Measurements from ENCODE around the gene GOLGA3. TPM values are rescaled to one million over a fixed set of nuclear protein-coding genes. Genes with fewer than 3 reads are reported as not detected.
"Not testable (repeated sequence)": the region's sequence is repeated elsewhere in the genome, so short reads cannot be mapped to it uniquely, and the experiment has no call there.

Gene GOLGA3
- total and polyA plus RNA-seq, 9 of the 15 experiments (the other 6 are each of a cell fraction or from before 2014, with no cell fraction given), result 1.9 to 48.1 (median 18.4) TPM

DNA sequence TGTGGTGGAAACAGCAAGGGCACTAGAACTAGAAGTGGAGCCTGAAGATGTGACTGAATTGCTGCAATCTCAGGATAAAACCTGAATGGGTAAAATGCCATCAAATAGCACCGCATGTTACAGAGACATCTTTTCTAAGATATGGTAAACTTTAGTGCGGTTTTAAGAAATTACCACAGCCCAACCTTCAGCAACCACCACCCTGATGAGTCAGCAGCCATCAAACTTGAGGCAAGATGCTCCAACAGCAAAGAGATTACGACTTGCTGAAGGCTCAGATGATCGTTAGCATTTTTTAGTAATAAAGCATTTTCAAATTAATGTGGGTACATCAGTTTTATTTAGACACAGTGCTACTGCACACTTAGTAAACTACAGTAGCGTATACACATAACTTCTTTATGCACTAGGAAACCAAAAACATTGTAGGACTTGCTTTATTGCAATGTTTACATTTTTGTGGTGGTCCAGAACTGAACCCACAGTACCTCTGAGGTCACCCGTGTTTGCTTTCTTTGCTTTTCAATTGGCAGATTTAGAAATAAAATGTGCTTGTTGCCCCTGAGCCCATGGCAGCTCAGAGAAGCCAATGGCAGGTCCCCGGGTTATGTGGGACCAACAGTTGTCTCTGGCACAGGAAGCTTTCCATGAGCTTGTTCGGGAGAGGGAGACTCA, 15.9 kb downstream of the GOLGA3 start (continued):
- TF ChIP-seq C11orf30 (IDR thresholded peaks at IDR 0.05; ENCODE audit: low read depth), result 0 out of 2 replicates have a peak, but pooled peaks have one; percentile 15

DNA sequence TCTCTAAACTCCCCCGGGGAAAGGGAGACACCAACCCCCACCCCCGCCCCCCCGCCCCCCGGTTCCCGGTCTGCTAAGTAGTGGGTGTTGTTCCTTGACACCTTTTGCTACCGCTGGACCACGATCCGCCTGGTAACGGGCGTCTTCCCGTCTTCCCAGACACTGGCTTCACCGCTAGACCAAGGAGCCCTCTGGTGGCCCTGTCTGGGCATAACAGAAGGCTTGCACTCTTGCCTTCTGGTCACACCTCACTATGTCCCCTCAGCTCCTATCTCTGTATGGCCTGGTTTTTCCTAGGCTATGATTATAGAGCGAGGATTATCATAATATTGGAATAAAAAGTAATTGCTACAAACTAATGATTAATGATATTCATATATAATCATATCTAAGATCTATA, 19.3 kb downstream of the GOLGA3 start:
- POLR2A ChIA-PET; BruUV-seq (replicated peaks); H3K9ac ChIP-seq (ENCODE audit: insufficient read depth in 1 of 2, low read depth in 2 of 2, low read length in 2 of 2); H3K27ac ChIP-seq (ENCODE audit: extremely low read depth, low read depth, low read length); H2AFZ ChIP-seq (ENCODE audit: low read depth, low read length); H3K9me3 ChIP-seq (replicated peaks; ENCODE audit: control insufficient read depth, insufficient read depth, low read depth, low read length); H3K4me2 ChIP-seq (ENCODE audit: insufficient read depth, low read length); intact Hi-C loops (cut with micrococcal nuclease); H3K27me3 ChIP-seq (ENCODE audit: control insufficient read depth in 2 of 2, insufficient read depth in 2 of 2, low read length in 2 of 2); in situ Hi-C loops (cut with MboI); H3K9me1 ChIP-seq (ENCODE audit: control insufficient read depth, insufficient read depth, low read length); H3K4me3 ChIP-seq; FAIRE-seq: not testable (repeated sequence)
- H3K79me2 ChIP-seq (ENCODE audit: control insufficient read depth, insufficient read depth, low read length), result peaks cover 28% of the 10 kb centered on the region
- DNase-seq (ENCODE audit: extremely low read depth in 1 of 4, low spot score in 3 of 4), result peak in 1 of 4 experiments; percentile 47
- H3K4me1 ChIP-seq (replicated peaks in 1 of 2; ENCODE audit: control insufficient read depth in 2 of 2, insufficient read depth in 2 of 2, low read length in 2 of 2), result peaks cover 0 to 12% of the 10 kb centered on the region in 2 experiments; a peak in 3 of 5 replicates
- CTCF ChIA-PET (ENCODE audit: low intra/inter-chr PET ratio), result interaction anchor here (0.7 kb wide), 1 partner anchor 190 kb away, joined by 3 read pairs; no protein-coding TSS in a partner anchor
- peaks cover 68% of the 10 kb centered on the region for H3K36me3 ChIP-seq (ENCODE audit: control insufficient read depth, insufficient read depth, low read length)
- TF ChIP-seq, protein P1, sequence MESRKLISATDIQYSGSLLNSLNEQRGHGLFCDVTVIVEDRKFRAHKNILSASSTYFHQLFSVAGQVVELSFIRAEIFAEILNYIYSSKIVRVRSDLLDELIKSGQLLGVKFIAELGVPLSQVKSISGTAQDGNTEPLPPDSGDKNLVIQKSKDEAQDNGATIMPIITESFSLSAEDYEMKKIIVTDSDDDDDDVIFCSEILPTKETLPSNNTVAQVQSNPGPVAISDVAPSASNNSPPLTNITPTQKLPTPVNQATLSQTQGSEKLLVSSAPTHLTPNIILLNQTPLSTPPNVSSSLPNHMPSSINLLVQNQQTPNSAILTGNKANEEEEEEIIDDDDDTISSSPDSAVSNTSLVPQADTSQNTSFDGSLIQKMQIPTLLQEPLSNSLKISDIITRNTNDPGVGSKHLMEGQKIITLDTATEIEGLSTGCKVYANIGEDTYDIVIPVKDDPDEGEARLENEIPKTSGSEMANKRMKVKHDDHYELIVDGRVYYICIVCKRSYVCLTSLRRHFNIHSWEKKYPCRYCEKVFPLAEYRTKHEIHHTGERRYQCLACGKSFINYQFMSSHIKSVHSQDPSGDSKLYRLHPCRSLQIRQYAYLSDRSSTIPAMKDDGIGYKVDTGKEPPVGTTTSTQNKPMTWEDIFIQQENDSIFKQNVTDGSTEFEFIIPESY (CRISPR knock-in tag; IDR thresholded peaks at IDR 0.05), result peak; percentile 96
- TF ChIP-seq, protein P2, sequence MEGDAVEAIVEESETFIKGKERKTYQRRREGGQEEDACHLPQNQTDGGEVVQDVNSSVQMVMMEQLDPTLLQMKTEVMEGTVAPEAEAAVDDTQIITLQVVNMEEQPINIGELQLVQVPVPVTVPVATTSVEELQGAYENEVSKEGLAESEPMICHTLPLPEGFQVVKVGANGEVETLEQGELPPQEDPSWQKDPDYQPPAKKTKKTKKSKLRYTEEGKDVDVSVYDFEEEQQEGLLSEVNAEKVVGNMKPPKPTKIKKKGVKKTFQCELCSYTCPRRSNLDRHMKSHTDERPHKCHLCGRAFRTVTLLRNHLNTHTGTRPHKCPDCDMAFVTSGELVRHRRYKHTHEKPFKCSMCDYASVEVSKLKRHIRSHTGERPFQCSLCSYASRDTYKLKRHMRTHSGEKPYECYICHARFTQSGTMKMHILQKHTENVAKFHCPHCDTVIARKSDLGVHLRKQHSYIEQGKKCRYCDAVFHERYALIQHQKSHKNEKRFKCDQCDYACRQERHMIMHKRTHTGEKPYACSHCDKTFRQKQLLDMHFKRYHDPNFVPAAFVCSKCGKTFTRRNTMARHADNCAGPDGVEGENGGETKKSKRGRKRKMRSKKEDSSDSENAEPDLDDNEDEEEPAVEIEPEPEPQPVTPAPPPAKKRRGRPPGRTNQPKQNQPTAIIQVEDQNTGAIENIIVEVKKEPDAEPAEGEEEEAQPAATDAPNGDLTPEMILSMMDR (IDR thresholded peaks at IDR 0.05 in 2 of 3, conservative IDR thresholded peaks at IDR 0.05 in 1 of 3; ENCODE audit: insufficient read depth in 2 of 3, low read depth in 1 of 3, low read length in 3 of 3), result peak; percentile 24 to 44 (median 41); a peak in 4 of 6 replicates
- peak in 1 of 2 experiments; percentile 40; a peak in 1 of 4 replicates for TF ChIP-seq RAD21 (CRISPR knock-in tag; conservative IDR thresholded peaks at IDR 0.05 in 1 of 2, IDR thresholded peaks at IDR 0.05 in 1 of 2)
- peak; percentile 59; the same call in 2 of the 3 replicates for ATAC-seq
- WGBS (ENCODE audit: insufficient coverage, low coverage, missing lambda C conversion rate), result 67% methylated on average over 12 of the region's 13 CpGs
- H4K20me1 ChIP-seq (replicated peaks; ENCODE audit: control insufficient read depth, insufficient read depth, low read length), result peaks cover 24% of the 10 kb centered on the region
